Measurements from ENCODE around the gene LRRC72. TPM values are rescaled to one million over a fixed set of nuclear protein-coding genes. Genes with fewer than 3 reads are reported as not detected.

LRRC72 gene
- total RNA-seq, 4 donors from 2014 or later: not detected

DNA sequence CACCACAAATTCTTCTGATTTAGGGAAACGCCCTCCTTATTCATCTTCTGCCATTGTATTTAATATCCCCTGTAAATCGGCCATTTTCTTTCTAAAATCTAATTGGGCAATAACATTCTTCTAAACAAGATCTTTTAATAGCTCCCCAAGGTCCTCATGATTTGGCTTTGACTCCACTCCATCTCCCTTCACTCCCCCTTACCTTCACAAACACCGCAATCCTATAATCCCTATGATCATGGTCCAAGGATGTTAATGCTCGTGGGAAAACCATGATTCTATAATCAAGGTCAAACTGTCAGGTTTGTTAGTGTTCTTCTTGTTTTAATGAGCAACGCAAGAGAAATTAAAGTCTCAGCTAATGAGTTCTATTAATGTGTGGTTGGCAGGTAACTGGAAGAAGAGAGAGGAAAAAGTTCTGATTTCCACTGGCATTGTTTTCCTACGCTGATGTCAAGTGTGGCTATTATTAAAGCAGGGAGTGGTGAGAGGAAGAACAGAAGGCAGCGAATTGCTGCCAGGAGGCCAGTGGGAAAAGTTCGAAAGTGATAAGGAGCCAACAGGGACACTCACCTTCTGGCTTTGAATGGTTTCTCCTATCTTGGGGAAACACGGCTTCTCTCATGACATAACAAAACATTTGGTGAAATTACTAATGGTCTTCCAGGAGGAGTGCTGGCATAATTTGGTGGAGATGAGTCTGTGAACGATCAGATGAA is 28.1 kb downstream of the LRRC72 start:
- TF ChIP-seq EP300 (IDR thresholded peaks at IDR 0.05; ENCODE audit: low read depth): no peak
- intact Hi-C loops (cut with DNase I; ENCODE audit: low total_unique reads): no loop called here
- Histone ChIP-seq H3K9me3 (no peaks in the 10 kb centered on the region), H3K4me1 (no peaks in the 10 kb centered on the region), H3K27me3 (no peaks in the 10 kb centered on the region), H3K27ac (no peak overlapping the region), H3K4me3 (no peak overlapping the region), H3K36me3 (no peaks in the 10 kb centered on the region)
- no peak for DNase-seq
- WGBS, 2 donors (ENCODE audit: low coverage in 1 of 2): 76 to 90% methylated on average over 8 to 10 of the region's 10 CpGs
- in situ Hi-C loops (cut with MboI; ENCODE audit: low pct_ligation_motif_present in 1 of 4, low pct_unique_long_range_greater_than_20kb in 1 of 4, low sequenced_read_pairs in 3 of 4): loop anchor here in 2 of 4 donors (25.0 kb wide), 2 partner anchors 117 to 467 kb away; no protein-coding TSS in a partner anchor

DNA sequence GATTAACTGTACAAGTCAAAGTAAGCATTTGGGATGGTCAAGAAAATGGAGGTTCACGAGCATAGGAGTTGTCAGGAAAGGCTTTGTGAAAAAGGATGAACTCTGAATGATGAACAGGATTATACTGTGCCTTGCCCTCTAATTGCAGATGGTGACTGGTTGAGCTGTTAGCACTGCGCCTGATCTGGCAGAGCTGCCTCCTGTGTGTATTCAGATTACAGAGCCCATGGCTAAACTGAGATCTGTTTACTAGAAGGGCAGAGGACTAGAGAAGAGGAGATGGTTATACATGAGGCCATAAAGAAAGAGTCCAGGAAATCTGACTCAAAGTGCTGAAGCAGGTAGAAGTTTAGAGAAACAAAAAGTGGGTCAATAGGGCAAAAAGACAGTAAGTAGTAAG is 29.7 kb downstream of the LRRC72 start:
- H3K27me3 ChIP-seq: no peaks in the 10 kb centered on the region
- DNase-seq: no peak
- no peaks in the 10 kb centered on the region for H3K4me1 ChIP-seq
- WGBS, 2 donors (ENCODE audit: low coverage in 1 of 2): 50 to 89% methylated on average over 2 of the region's 2 CpGs
- TF ChIP-seq, protein P1, sequence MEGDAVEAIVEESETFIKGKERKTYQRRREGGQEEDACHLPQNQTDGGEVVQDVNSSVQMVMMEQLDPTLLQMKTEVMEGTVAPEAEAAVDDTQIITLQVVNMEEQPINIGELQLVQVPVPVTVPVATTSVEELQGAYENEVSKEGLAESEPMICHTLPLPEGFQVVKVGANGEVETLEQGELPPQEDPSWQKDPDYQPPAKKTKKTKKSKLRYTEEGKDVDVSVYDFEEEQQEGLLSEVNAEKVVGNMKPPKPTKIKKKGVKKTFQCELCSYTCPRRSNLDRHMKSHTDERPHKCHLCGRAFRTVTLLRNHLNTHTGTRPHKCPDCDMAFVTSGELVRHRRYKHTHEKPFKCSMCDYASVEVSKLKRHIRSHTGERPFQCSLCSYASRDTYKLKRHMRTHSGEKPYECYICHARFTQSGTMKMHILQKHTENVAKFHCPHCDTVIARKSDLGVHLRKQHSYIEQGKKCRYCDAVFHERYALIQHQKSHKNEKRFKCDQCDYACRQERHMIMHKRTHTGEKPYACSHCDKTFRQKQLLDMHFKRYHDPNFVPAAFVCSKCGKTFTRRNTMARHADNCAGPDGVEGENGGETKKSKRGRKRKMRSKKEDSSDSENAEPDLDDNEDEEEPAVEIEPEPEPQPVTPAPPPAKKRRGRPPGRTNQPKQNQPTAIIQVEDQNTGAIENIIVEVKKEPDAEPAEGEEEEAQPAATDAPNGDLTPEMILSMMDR (IDR thresholded peaks at IDR 0.05): no peak
- TF ChIP-seq EP300 (IDR thresholded peaks at IDR 0.05; ENCODE audit: low read depth) (no peak), POLR2AphosphoS5 (IDR thresholded peaks at IDR 0.05) (no peak), POLR2A (IDR thresholded peaks at IDR 0.05) (no peak)
- no peak overlapping the region for H3K4me3 ChIP-seq
- H3K27ac ChIP-seq: no peak overlapping the region
- in situ Hi-C loops (cut with MboI; ENCODE audit: low pct_ligation_motif_present in 1 of 4, low pct_unique_long_range_greater_than_20kb in 1 of 4, low sequenced_read_pairs in 3 of 4) (loop anchor here in 2 of 4 donors (25.0 kb wide), 2 partner anchors 119 to 469 kb away; no protein-coding TSS in a partner anchor), intact Hi-C loops (cut with DNase I; ENCODE audit: low total_unique reads) (no loop called here)
- H3K9me3 ChIP-seq: no peaks in the 10 kb centered on the region
- H3K36me3 ChIP-seq: no peaks in the 10 kb centered on the region

DNA sequence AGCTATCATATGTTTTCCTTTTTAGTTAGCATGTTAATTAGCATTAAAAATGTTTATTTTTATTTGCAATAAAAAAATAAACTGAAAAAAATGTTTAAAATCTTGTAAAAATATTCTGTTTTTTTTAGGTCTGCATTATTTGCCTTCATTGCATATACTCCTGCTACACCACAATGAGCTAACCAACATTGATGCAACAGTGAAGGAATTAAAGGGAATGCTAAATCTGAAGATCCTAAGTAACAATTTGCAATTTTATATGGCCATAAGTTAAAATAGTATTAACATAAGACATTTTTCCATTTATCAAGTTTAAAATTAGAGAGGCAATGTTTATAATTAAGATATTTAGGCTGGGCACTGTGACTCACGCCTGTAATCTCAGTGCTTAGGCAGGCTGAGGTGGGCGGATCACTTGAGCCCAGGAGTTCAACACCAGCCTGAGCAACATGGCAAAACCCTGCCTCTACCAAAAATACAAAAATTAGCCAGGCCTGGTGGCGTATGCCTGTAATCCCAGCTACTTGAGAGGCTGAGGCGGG is 32.2 kb downstream of the LRRC72 start:
- WGBS, 2 donors (ENCODE audit: low coverage in 1 of 2): 94% methylated on average over 2 to 4 of the region's 4 CpGs
- in situ Hi-C loops (cut with MboI; ENCODE audit: low pct_ligation_motif_present in 1 of 4, low pct_unique_long_range_greater_than_20kb in 1 of 4, low sequenced_read_pairs in 3 of 4) (loop anchor here in 2 of 4 donors (25.0 kb wide), 2 partner anchors 122 to 472 kb away; no protein-coding TSS in a partner anchor), intact Hi-C loops (cut with DNase I; ENCODE audit: low total_unique reads) (no loop called here)
- H3K27ac ChIP-seq: no peak overlapping the region
- H3K36me3 ChIP-seq: no peaks in the 10 kb centered on the region
- H3K4me3 ChIP-seq: no peak overlapping the region
- H3K4me1 ChIP-seq: no peaks in the 10 kb centered on the region
- no peaks in the 10 kb centered on the region for H3K27me3 ChIP-seq
- TF ChIP-seq POLR2AphosphoS5 (IDR thresholded peaks at IDR 0.05) (no peak), EP300 (IDR thresholded peaks at IDR 0.05; ENCODE audit: low read depth) (no peak), POLR2A (IDR thresholded peaks at IDR 0.05) (no peak)
- TF ChIP-seq, protein P1 (IDR thresholded peaks at IDR 0.05): no peak
- no peaks in the 10 kb centered on the region for H3K9me3 ChIP-seq
- no peak for DNase-seq

DNA sequence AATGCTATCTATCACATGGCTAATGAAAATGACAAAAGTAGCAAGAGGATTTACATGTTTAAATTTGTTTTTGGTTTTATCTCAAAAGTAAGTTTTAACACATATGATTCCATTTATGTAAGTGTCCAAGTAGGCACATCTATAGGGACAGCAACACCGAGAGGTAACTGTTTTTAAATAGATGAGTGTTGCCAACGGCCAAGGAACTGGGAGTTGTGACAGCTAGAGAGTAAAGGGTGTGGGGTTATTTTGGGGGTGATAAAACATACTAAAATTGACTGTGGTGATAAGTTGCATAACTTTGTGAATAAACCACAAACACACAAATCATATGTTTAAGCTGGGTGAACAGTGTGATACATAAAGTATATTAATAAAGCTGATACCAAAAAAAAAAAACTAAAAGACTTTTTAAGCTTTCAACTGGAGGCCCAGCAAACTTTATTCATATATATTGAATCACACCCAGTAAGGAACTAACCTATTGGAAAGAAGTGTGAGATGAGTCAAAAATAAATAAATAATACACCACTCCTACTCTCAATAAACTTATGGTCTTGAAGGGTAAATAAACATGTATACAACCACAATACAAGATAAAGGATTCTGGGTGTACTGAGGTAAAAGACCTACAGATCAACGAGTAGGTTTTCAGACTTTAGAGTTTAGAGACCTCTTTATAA is 33.0 kb downstream of the LRRC72 start:
- no peaks in the 10 kb centered on the region for H3K27me3 ChIP-seq
- H3K27ac ChIP-seq: no peak overlapping the region
- in situ Hi-C loops (cut with MboI; ENCODE audit: low pct_ligation_motif_present in 1 of 4, low pct_unique_long_range_greater_than_20kb in 1 of 4, low sequenced_read_pairs in 3 of 4): loop anchor here in 3 of 4 donors (10.0 to 25.0 kb wide), 4 partner anchors 122 to 475 kb away; no protein-coding TSS in a partner anchor
- WGBS, 2 donors (ENCODE audit: low coverage in 1 of 2): 37 to 67% methylated on average over 3 of the region's 3 CpGs
- no peak overlapping the region for H3K4me3 ChIP-seq
- no peaks in the 10 kb centered on the region for H3K36me3 ChIP-seq
- DNase-seq: no peak
- intact Hi-C loops (cut with DNase I; ENCODE audit: low total_unique reads): no loop called here
- TF ChIP-seq POLR2AphosphoS5 (IDR thresholded peaks at IDR 0.05) (no peak), POLR2A (IDR thresholded peaks at IDR 0.05) (no peak), EP300 (IDR thresholded peaks at IDR 0.05; ENCODE audit: low read depth) (no peak)
- TF ChIP-seq, protein P1 (IDR thresholded peaks at IDR 0.05): no peak
- no peaks in the 10 kb centered on the region for H3K9me3 ChIP-seq
- peaks cover 0 to 3% (median 0%) of the 10 kb centered on the region in 4 donors for H3K4me1 ChIP-seq

All from transverse colon (tissue), 4 donors.